Panc1 (cell line): ENCODE data around the gene KRTAP2-1. TPM values are rescaled to one million over a fixed set of nuclear protein-coding genes. Genes with fewer than 3 reads are reported as not detected.
"Not testable (repeated sequence)": the region's sequence is repeated elsewhere in the genome, so short reads cannot be mapped to it uniquely, and the experiment has no call there.

ENCODE experiments used
- ATAC-seq: fragments of 200-7000 bp; cut with Tn5 transposase; 2 replicates; pipeline ENCODE4 v1.9.1; 2020; ENCODE audit warnings: mild to moderate bottlenecking, moderate library complexity
- BruUV-seq: library from RNA; stranded (reverse); fragments of 400-500 nt; replicated peaks from 2 replicates; lab custom pipeline; 2021; lab: Mats Ljungman, UMichigan
- CTCF ChIA-PET: fragments of 300-600 bp; sonication (Branson Sonifier 250); formaldehyde crosslinking; loops from one replicate; lab custom pipeline; 2022; ENCODE audit warnings: antibody characterized with exemption; lab: Charles Lee
- POLR2A ChIA-PET: fragments of 300-600 bp; sonication (Branson Sonifier 250); formaldehyde crosslinking; loops from one replicate; lab custom pipeline; 2022; ENCODE audit warnings: antibody characterized with exemption; lab: Charles Lee
- DNase-seq: peaks from one replicate; pipeline ENCODE4 v3.0.0-alpha.2; 2010; ENCODE audit warnings: low read depth, low spot score
- H3K27ac ChIP-seq: 2 replicates; pipeline ENCODE4 v1.5.1; 2011; ENCODE audit warnings: mild to moderate bottlenecking, low read length, inconsistent platforms
- H3K27me3 ChIP-seq: fragments of 200-500 bp; sonication (Bioruptor generic); 2 replicates; pipeline ENCODE4 v1.6.0; 2014; ENCODE audit warnings: low read length, inconsistent platforms; ENCODE audit not compliant: control insufficient read depth, insufficient read depth
- H3K36me3 ChIP-seq: fragments of 200-500 bp; sonication (Bioruptor generic); 2 replicates; pipeline ENCODE4 v1.5.1; 2014; ENCODE audit warnings: inconsistent platforms, mild to moderate bottlenecking, low read length, moderate library complexity; ENCODE audit not compliant: control insufficient read depth, insufficient read depth
- H3K4me1 ChIP-seq: 2 replicates; pipeline ENCODE4 v1.5.1; 2011; ENCODE audit warnings: inconsistent platforms, mild to moderate bottlenecking, low read length, moderate library complexity; ENCODE audit not compliant: control insufficient read depth, insufficient read depth
- H3K4me3 ChIP-seq, 2 experiments: 2 replicates each; pipeline ENCODE4 v1.5.1; 2011 to 2012; ENCODE audit warnings: low read depth in 2 of 2, low read length in 2 of 2, mild to moderate bottlenecking in 2 of 2, inconsistent platforms in 1 of 2, moderate library complexity in 1 of 2
- H3K9me3 ChIP-seq: fragments of 200-500 bp; sonication (Bioruptor generic); 2 replicates; pipeline ENCODE4 v1.5.1; 2014; ENCODE audit warnings: low read depth, mild to moderate bottlenecking, inconsistent platforms, low read length, moderate library complexity; ENCODE audit not compliant: control insufficient read depth, insufficient read depth
- CTCF ChIP-seq: fragments of 450-650 bp; IDR thresholded peaks from 2 replicates; pipeline ENCODE4 v1.5.1; 2017; ENCODE audit warnings: mild to moderate bottlenecking
- POLR2AphosphoS5 ChIP-seq: IDR thresholded peaks from 2 replicates; pipeline ENCODE4 v1.6.1; 2012; ENCODE audit warnings: mild to moderate bottlenecking, low read depth, low read length, moderate library complexity
- SIN3A ChIP-seq: IDR thresholded peaks from 2 replicates; pipeline ENCODE4 v1.6.1; 2012; ENCODE audit warnings: low read depth, mild to moderate bottlenecking, low read length, moderate library complexity, borderline replicate concordance; ENCODE audit not compliant: insufficient read depth
- TCF7L2 ChIP-seq: IDR thresholded peaks from 2 replicates; pipeline ENCODE4 v1.6.1; 2011; ENCODE audit warnings: mild to moderate bottlenecking, low read depth, low read length, inconsistent platforms
- in situ Hi-C: cut with HindIII; loops from 2 replicates; pipeline ENCODE4 v1.10.0; 2016; ENCODE audit warnings: low sequenced_read_pairs, low pct_unique_long_range_greater_than_20kb
- intact Hi-C: fragments of 100-400 bp; cut with micrococcal nuclease; formaldehyde crosslinking; loops from one replicate; pipeline ENCODE4 v1.10.0; 2022; ENCODE audit not compliant: unreplicated experiment
- total RNA-seq: library from RNA; stranded (reverse); gene quantifications from one replicate; pipeline ENCODE4 v1.2.1, GENCODE V29; 2021; ENCODE audit not compliant: unreplicated experiment
- TF ChIP-seq, protein P1 (sequence below), 2 experiments: IDR thresholded peaks; 2 replicates each; pipeline ENCODE4 v1.6.1; 2011 to 2012; ENCODE audit warnings: low read depth in 2 of 2, control low read depth in 1 of 2, low read length in 1 of 2, mild to moderate bottlenecking in 1 of 2, moderate library complexity in 1 of 2; ENCODE audit not compliant: insufficient read depth in 1 of 2

KRTAP2-1 gene
- total RNA-seq, 1 experiment from 2014 or later = not detected

- no peak for DNase-seq
- intact Hi-C loops (no loop called here), in situ Hi-C loops (no loop called here)
- H3K36me3 ChIP-seq = no peaks in the 10 kb centered on the region
- no peaks in the 10 kb centered on the region for H3K9me3 ChIP-seq
- no peak overlapping the region for H3K4me3 ChIP-seq
- ATAC-seq = no peak
- no peak overlapping the region for H3K27ac ChIP-seq
- CTCF ChIA-PET = interaction anchor here (0.6 kb wide), 1 partner anchor 97 kb away, joined by 4 read pairs; no protein-coding TSS in a partner anchor
- no peaks in the 10 kb centered on the region for H3K27me3 ChIP-seq
- no TSS peak for BruUV-seq
- POLR2A ChIA-PET = no interaction called here
- H3K4me1 ChIP-seq = no peaks in the 10 kb centered on the region
- no peak for TF ChIP-seq SIN3A
- TF ChIP-seq POLR2AphosphoS5 = no peak
- TF ChIP-seq, protein P1, sequence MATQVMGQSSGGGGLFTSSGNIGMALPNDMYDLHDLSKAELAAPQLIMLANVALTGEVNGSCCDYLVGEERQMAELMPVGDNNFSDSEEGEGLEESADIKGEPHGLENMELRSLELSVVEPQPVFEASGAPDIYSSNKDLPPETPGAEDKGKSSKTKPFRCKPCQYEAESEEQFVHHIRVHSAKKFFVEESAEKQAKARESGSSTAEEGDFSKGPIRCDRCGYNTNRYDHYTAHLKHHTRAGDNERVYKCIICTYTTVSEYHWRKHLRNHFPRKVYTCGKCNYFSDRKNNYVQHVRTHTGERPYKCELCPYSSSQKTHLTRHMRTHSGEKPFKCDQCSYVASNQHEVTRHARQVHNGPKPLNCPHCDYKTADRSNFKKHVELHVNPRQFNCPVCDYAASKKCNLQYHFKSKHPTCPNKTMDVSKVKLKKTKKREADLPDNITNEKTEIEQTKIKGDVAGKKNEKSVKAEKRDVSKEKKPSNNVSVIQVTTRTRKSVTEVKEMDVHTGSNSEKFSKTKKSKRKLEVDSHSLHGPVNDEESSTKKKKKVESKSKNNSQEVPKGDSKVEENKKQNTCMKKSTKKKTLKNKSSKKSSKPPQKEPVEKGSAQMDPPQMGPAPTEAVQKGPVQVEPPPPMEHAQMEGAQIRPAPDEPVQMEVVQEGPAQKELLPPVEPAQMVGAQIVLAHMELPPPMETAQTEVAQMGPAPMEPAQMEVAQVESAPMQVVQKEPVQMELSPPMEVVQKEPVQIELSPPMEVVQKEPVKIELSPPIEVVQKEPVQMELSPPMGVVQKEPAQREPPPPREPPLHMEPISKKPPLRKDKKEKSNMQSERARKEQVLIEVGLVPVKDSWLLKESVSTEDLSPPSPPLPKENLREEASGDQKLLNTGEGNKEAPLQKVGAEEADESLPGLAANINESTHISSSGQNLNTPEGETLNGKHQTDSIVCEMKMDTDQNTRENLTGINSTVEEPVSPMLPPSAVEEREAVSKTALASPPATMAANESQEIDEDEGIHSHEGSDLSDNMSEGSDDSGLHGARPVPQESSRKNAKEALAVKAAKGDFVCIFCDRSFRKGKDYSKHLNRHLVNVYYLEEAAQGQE (IDR thresholded peaks at IDR 0.05; ENCODE audit: insufficient read depth in 1 of 2, low read depth in 2 of 2, low read length in 1 of 2) = no peak
- no peak for TF ChIP-seq CTCF
- no peak for TF ChIP-seq TCF7L2
Measured at GRCh38 chr17:41058741-41059140, 11.6 kb upstream of the KRTAP2-1 start.

GRCh38 chr17:41057547-41057946 is 10.4 kb upstream of the KRTAP2-1 start:
- no peak overlapping the region for H3K27ac ChIP-seq
- CTCF ChIA-PET = no interaction called here
- TF ChIP-seq, protein P1 (IDR thresholded peaks at IDR 0.05; ENCODE audit: insufficient read depth in 1 of 2, low read depth in 2 of 2, low read length in 1 of 2) = no peak
- no peak for TF ChIP-seq CTCF
- TF ChIP-seq POLR2AphosphoS5 = no peak
- TF ChIP-seq SIN3A = no peak
- no peak for TF ChIP-seq TCF7L2
- DNase-seq (no peak), ATAC-seq (no peak)
- intact Hi-C loops (no loop called here), in situ Hi-C loops (no loop called here)
- POLR2A ChIA-PET = no interaction called here
- H3K27me3 ChIP-seq = no peaks in the 10 kb centered on the region
- no TSS peak for BruUV-seq
- H3K4me3 ChIP-seq = no peak overlapping the region
- no peaks in the 10 kb centered on the region for H3K9me3 ChIP-seq
- H3K4me1 ChIP-seq = no peaks in the 10 kb centered on the region
- no peaks in the 10 kb centered on the region for H3K36me3 ChIP-seq

DNA sequence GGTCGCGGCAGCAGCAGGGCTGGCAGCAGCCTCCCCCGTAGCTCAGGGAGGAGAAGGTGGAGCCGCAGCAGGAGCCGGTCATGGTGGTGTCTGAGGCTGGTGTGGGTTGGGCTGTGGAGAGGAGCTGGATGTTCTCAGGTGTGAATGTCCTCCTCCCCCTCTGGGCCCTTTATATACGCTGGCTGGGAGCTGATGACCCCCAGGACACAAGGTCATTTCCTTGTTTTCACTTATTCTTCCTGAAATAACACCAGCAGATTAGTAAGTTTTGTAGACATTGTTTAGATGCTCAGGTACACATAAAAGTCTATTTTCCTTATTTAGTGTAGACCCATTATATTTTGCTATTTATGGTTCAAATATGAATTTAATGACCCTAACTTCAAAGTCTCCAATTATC is 8.0 kb upstream of the KRTAP2-1 start, which contains the start of gene KRTAP2-2:
KRTAP2-2 (minus strand) TSS at position 101 of the 400 bp plus-strand sequence; CDS start at position 82, 19 bp downstream.
- H3K4me1 ChIP-seq, DNase-seq, BruUV-seq, H3K9me3 ChIP-seq, CTCF ChIA-PET, H3K27me3 ChIP-seq, H3K36me3 ChIP-seq, intact Hi-C loops, POLR2A ChIA-PET, H3K4me3 ChIP-seq, in situ Hi-C loops, H3K27ac ChIP-seq, ATAC-seq: not testable (repeated sequence)
